ENCODE results near the gene HEPACAM. TPM values are rescaled to one million over a fixed set of nuclear protein-coding genes. Genes with fewer than 3 reads are reported as not detected.

HEPACAM gene
- polyA plus RNA-seq, 1 donor = 0.06 TPM

Other genes with a start within 250 kb of the HEPACAM start
- 4.7 TPM for gene NRGN, start 196.1 kb downstream of the HEPACAM start, polyA plus RNA-seq (ENCODE audit: insufficient read length)
- 1.1 TPM for gene VSIG2, start 183.8 kb downstream of the HEPACAM start, polyA plus RNA-seq (ENCODE audit: insufficient read length)
- 46.2 TPM for gene ESAM, start 173.8 kb downstream of the HEPACAM start, polyA plus RNA-seq (ENCODE audit: insufficient read length)
- 15.3 TPM for gene MSANTD2, start 135.6 kb downstream of the HEPACAM start, polyA plus RNA-seq (ENCODE audit: insufficient read length)
- 34.2 TPM for gene ROBO3, start 70.6 kb downstream of the HEPACAM start, polyA plus RNA-seq (ENCODE audit: insufficient read length)
- 23.0 TPM for gene ROBO4, start 38.2 kb downstream of the HEPACAM start, polyA plus RNA-seq (ENCODE audit: insufficient read length)
- gene HEPN1, start 16.8 kb downstream of the HEPACAM start, polyA plus RNA-seq (ENCODE audit: insufficient read length) = 0.20 TPM
- 3.0 TPM for gene CCDC15, start 18.2 kb upstream of the HEPACAM start, polyA plus RNA-seq (ENCODE audit: insufficient read length)
- gene SLC37A2, start 127.3 kb upstream of the HEPACAM start, polyA plus RNA-seq (ENCODE audit: insufficient read length) = 2.3 TPM
- 19.7 TPM for gene TMEM218, start 175.6 kb upstream of the HEPACAM start, polyA plus RNA-seq (ENCODE audit: insufficient read length)
- gene PKNOX2, start 228.7 kb upstream of the HEPACAM start, polyA plus RNA-seq (ENCODE audit: insufficient read length) = 27.6 TPM

Data from forelimb muscle (tissue), 1 donor.